ENCODE measurements around the gene BCAT1.

BCAT1 gene

GRCh38 chr12:24948757-24949722 lies at the start of gene BCAT1:
TSS of gene BCAT1 (minus strand) at chr12:24949101. CDS start at chr12:24948932, 169 bp downstream.
- peak; percentile 8 for TF ChIP-seq CTCF (IDR thresholded peaks at IDR 0.05; ENCODE audit: low read depth, low read length, missing control alignments)
- H3K4me3 ChIP-seq (replicated peaks; ENCODE audit: low read depth, low read length): peak within 1 kb of the TSS; percentile 77
- no peak for DNase-seq (ENCODE audit: extremely low read depth, low read depth)

- no peak for TF ChIP-seq CTCF (IDR thresholded peaks at IDR 0.05; ENCODE audit: low read depth, low read length, missing control alignments)
- DNase-seq (ENCODE audit: extremely low read depth, low read depth): peak; percentile 26
- H3K4me3 ChIP-seq (replicated peaks; ENCODE audit: low read depth, low read length): no peak overlapping the region
These were observed 49.2 kb upstream of the BCAT1 start for GRCh38 chr12:24997970-24998582.

DNA sequence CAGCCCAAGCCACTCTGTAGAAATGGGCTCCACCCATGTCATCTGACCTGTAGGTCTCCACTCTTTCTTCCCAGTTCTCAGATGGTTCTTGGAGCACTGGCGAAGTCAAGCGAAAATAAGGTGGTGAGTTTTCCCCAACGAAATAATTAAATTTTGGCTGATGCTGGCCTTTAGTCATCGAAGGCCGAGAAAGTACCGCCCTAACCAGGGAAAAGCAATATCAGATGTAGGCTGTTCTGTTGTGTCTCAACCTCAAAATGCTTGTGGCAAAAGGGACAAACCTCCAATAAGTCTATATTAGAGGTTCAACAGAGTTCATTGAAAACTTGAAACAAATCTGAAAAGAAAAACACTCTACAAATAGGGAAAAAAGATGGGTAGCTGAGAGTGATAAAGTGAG lies 48.6 kb upstream of the BCAT1 start:
- no peak overlapping the region for H3K4me3 ChIP-seq (replicated peaks; ENCODE audit: low read depth, low read length)
- DNase-seq (ENCODE audit: extremely low read depth, low read depth): no peak
- no peak for TF ChIP-seq CTCF (IDR thresholded peaks at IDR 0.05; ENCODE audit: low read depth, low read length, missing control alignments)

DNA sequence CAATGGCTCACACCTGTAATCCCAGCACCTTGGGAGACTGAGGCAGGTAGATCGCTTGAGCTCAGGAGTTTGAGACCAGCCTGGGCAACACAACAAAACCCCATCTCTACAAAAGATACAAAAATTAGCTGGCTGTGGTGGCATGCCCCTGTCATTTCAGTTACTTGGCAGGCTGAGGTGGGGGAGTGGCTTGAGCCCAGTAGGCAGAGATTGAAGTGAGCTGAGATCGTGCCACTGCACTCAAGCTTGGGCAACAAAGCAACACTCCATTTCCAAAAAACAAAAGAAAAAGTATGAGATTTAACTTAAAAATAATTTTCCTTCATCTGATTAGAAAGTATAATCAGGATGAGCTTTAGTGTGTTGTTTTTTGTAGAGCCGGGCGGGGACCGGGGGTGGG lies 47.9 kb upstream of the BCAT1 start:
- no peak overlapping the region for H3K4me3 ChIP-seq (replicated peaks; ENCODE audit: low read depth, low read length)
- DNase-seq (ENCODE audit: extremely low read depth, low read depth): no peak
- no peak for TF ChIP-seq CTCF (IDR thresholded peaks at IDR 0.05; ENCODE audit: low read depth, low read length, missing control alignments)

DNA sequence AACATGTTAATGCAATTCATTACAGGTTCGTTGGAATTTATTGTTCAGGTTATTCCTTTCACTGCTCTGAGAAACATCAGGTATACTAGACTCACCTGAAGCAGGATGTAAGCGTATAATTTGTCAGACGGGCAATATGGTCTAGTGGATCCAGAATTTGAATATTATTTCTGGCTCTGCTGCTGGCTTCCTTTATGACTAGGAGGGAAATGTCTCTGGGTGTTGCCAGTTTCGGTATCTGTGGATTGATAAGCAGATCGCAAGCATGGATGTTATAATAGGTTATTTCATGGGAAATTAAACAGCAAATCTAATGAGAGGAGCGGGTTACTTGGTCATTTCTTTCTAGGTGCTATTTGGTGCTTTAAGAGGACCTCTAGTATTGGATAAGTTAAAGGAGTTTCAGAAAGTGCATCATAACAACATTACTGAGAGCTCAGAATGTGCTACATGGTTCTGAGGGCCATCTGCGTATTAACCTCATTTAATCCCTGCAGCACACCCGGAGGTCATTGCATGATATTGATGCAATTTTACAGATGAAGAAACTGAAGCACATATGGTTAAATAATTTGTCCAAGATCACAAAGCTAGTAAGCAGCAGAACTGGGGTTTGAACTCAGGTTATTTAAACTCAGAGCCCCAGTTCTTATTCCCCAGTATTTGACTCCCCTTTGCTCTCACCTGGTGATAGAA lies 47.3 kb upstream of the BCAT1 start:
- H3K4me3 ChIP-seq (replicated peaks; ENCODE audit: low read depth, low read length): no peak overlapping the region
- no peak for DNase-seq (ENCODE audit: extremely low read depth, low read depth)
- no peak for TF ChIP-seq CTCF (IDR thresholded peaks at IDR 0.05; ENCODE audit: low read depth, low read length, missing control alignments)

DNA sequence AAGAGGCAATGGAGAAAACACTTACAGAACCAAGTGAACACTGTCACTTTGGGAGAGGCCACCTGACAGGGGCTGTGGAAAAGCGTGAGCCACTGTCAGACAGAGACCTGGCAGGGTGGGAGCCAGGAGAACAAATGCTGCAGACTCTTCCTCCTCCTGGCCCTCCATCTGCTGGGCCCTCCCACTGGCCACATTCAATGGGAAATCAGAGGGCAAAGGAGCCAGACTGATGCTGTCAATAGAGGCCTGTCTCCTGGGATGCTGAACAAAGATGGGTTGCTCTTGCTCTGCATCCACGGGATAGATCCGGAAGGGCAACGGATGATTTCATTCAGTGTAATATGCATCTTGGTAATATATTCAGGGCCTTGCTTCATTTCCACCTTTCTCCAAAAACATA lies 44.9 kb upstream of the BCAT1 start:
- no peak for TF ChIP-seq CTCF (IDR thresholded peaks at IDR 0.05; ENCODE audit: low read depth, low read length, missing control alignments)
- no peak for DNase-seq (ENCODE audit: extremely low read depth, low read depth)

More for the DNA sequence above, 44.9 kb upstream of the BCAT1 start:
- no peak overlapping the region for H3K4me3 ChIP-seq (replicated peaks; ENCODE audit: low read depth, low read length)
